Measurements from ENCODE around the gene IL9R.
"Not testable (repeated sequence)": the region's sequence is repeated elsewhere in the genome, so short reads cannot be mapped to it uniquely, and the experiment has no call there.

The IL9R gene

GRCh38 chrX:155997436-155997835 lies at the start of gene IL9R:
TSS of gene IL9R (plus strand) at chrX:155997696. CDS start at chrX:155997760, 64 bp downstream.
- no peak for DNase-seq

- peak; percentile 77 for DNase-seq
Measured at GRCh38 chrX:155949098-155949497, 48.4 kb upstream of the IL9R start.

GRCh38 chrX:155951237-155951789 lies 46.2 kb upstream of the IL9R start:
- no peak for DNase-seq

- no peak for DNase-seq
Measured at GRCh38 chrX:155953055-155953454, 44.4 kb upstream of the IL9R start.

GRCh38 chrX:155954793-155955192 lies 42.7 kb upstream of the IL9R start:
- no peak for DNase-seq

- DNase-seq, result no peak
Measured at GRCh38 chrX:155956099-155956498, 41.4 kb upstream of the IL9R start.

GRCh38 chrX:155956649-155957048 lies 40.8 kb upstream of the IL9R start:
- DNase-seq, result no peak

GRCh38 chrX:155957843-155958242 lies 39.7 kb upstream of the IL9R start:
- no peak for DNase-seq

GRCh38 chrX:155959018-155959587 lies 38.4 kb upstream of the IL9R start:
- no peak for DNase-seq

- no peak for DNase-seq
Measured at GRCh38 chrX:155962906-155963305, 34.6 kb upstream of the IL9R start.

- DNase-seq, result peak; percentile 60
Measured at GRCh38 chrX:155966876-155967275, 30.6 kb upstream of the IL9R start.

- DNase-seq, result peak; percentile 2
Measured at GRCh38 chrX:155967653-155968325, 29.7 kb upstream of the IL9R start.

GRCh38 chrX:155968326-155968661 lies 29.2 kb upstream of the IL9R start:
- no peak for DNase-seq

GRCh38 chrX:155968791-155969190 lies 28.7 kb upstream of the IL9R start:
- no peak for DNase-seq

GRCh38 chrX:155971658-155972057 lies 25.8 kb upstream of the IL9R start:
- DNase-seq, result not testable (repeated sequence)

GRCh38 chrX:155972241-155972640 lies 25.3 kb upstream of the IL9R start:
- DNase-seq, result not testable (repeated sequence)

- DNase-seq, result no peak
Measured at GRCh38 chrX:155983326-155983725, 14.2 kb upstream of the IL9R start.

GRCh38 chrX:155985208-155985607 lies 12.3 kb upstream of the IL9R start:
- no peak for DNase-seq

GRCh38 chrX:155986995-155987394 lies 10.5 kb upstream of the IL9R start:
- DNase-seq, result not testable (repeated sequence)

- DNase-seq, result no peak
Measured at GRCh38 chrX:155988859-155989258, 8.6 kb upstream of the IL9R start.

- DNase-seq, result no peak
Measured at GRCh38 chrX:155993421-155993820, 4.1 kb upstream of the IL9R start.

- DNase-seq, result no peak
Measured at GRCh38 chrX:155995321-155995875, 2.1 kb upstream of the IL9R start.

- DNase-seq, result no peak
Measured at GRCh38 chrX:155998116-155998515, 620 bp downstream of the IL9R start.

GRCh38 chrX:155998761-155999510 lies 1.4 kb downstream of the IL9R start:
- no peak for DNase-seq
